BJ (cell line): Measurements from ENCODE around the gene TBXAS1. TPM values are rescaled to one million over a fixed set of nuclear protein-coding genes. Genes with fewer than 3 reads are reported as not detected.

Experiments
- CTCF ChIA-PET: fragments of 350-600 bp; formaldehyde crosslinking; extraction: SDS; loops from one replicate; lab custom pipeline; 2021; ENCODE audit warnings: antibody characterized with exemption, inconsistent platforms; lab: Yijun Ruan, JAX
- POLR2A ChIA-PET: fragments of 300-600 bp; sonication (Branson Sonifier 250); formaldehyde crosslinking; extraction: SDS; loops from one replicate; lab custom pipeline; 2021; ENCODE audit warnings: antibody characterized with exemption; lab: Charles Lee
- DNase-seq: peaks from one replicate; pipeline ENCODE4 v3.0.0-alpha.2; 2011; ENCODE audit warnings: low read depth
- H3K27me3 ChIP-seq: 2 replicates; pipeline ENCODE4 v1.6.0; 2011; ENCODE audit warnings: low read length; ENCODE audit not compliant: control insufficient read depth, insufficient read depth
- H3K36me3 ChIP-seq: 2 replicates; pipeline ENCODE4 v1.5.1; 2011; ENCODE audit warnings: low read length; ENCODE audit not compliant: control insufficient read depth, insufficient read depth
- H3K4me3 ChIP-seq: 2 replicates; pipeline ENCODE4 v1.5.1; 2011; ENCODE audit warnings: low read depth, mild to moderate bottlenecking, control low read depth, low read length
- polyA plus RNA-seq: library from polyadenylated mRNA; depleted of rRNA; stranded (reverse); fragments of >200 nt; gene quantifications from 2 replicates; pipeline ENCODE4 v1.2.3, GENCODE V29; 2011
- TF ChIP-seq, protein P1 (sequence below): IDR thresholded peaks from 2 replicates; pipeline ENCODE4 v1.5.1; 2011; ENCODE audit warnings: low read depth, mild to moderate bottlenecking, control low read depth, inconsistent platforms, low read length, moderate library complexity; ENCODE audit not compliant: insufficient read depth

Gene TBXAS1
- polyA plus RNA-seq, 1 experiment = 0.16 TPM

GRCh38 chr7:139797607-139798006, 31.5 kb upstream of the TBXAS1 start:
- Histone ChIP-seq H3K27me3 (no peaks in the 10 kb centered on the region; the same call in 1 of the 2 replicates), H3K36me3 (no peaks in the 10 kb centered on the region), H3K4me3 (no peak overlapping the region)
- TF ChIP-seq, protein P1, sequence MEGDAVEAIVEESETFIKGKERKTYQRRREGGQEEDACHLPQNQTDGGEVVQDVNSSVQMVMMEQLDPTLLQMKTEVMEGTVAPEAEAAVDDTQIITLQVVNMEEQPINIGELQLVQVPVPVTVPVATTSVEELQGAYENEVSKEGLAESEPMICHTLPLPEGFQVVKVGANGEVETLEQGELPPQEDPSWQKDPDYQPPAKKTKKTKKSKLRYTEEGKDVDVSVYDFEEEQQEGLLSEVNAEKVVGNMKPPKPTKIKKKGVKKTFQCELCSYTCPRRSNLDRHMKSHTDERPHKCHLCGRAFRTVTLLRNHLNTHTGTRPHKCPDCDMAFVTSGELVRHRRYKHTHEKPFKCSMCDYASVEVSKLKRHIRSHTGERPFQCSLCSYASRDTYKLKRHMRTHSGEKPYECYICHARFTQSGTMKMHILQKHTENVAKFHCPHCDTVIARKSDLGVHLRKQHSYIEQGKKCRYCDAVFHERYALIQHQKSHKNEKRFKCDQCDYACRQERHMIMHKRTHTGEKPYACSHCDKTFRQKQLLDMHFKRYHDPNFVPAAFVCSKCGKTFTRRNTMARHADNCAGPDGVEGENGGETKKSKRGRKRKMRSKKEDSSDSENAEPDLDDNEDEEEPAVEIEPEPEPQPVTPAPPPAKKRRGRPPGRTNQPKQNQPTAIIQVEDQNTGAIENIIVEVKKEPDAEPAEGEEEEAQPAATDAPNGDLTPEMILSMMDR = no peak
- ChIA-PET POLR2A (no interaction called here), CTCF (no interaction called here)
- no peak for DNase-seq

DNA sequence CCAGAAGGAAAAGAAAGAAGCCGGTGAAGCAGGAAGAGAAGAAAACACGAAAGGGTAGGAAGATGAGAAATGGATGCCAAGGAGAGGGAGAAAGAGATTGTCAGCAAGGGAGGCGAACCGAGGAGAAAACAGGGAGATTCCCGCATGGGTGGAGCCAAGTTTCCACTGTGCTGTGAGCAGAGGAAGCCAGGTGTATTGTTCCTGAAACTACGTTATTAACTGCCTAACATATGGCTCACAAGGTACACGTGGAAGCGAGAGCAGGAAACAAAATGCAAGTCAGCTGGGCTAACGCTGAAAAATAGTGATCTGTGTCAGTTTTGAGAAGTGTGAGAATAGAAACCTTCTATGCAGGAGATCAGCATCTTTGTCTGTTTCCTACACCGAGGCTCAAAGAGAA, 30.8 kb upstream of the TBXAS1 start:
- H3K4me3 ChIP-seq = no peak overlapping the region
- CTCF ChIA-PET = no interaction called here
- POLR2A ChIA-PET = no interaction called here
- no peak for DNase-seq
- no peaks in the 10 kb centered on the region; the same call in 1 of the 2 replicates for H3K27me3 ChIP-seq
- no peaks in the 10 kb centered on the region for H3K36me3 ChIP-seq
- TF ChIP-seq, protein P1 = no peak

DNA sequence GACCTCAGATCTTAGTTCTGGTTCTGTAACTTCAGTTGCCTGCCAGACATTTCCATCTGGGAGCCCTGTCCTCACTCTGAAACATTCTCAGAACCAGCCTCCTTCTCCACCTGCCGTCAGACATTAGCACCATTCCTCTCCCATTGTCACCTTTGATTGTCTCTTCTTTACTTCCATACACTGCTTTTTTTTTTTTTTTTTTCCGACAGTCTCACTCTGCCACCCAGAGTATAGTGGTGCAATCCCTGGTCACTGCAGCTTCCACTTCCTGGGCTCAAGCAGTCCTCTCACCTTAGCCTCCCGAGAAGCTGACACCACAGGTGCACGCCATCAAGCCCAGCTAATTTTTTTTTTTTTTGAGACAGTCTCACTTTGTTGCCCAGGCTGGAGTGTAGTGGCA, 30.2 kb upstream of the TBXAS1 start:
- TF ChIP-seq, protein P1 = no peak
- Histone ChIP-seq H3K4me3 (no peak overlapping the region), H3K36me3 (no peaks in the 10 kb centered on the region), H3K27me3 (no peaks in the 10 kb centered on the region; the same call in 1 of the 2 replicates)
- DNase-seq = no peak
- ChIA-PET POLR2A (no interaction called here), CTCF (interaction anchor here (2.8 kb wide), 1 partner anchor 153 kb away, joined by 8 read pairs; no protein-coding TSS in a partner anchor)

DNA sequence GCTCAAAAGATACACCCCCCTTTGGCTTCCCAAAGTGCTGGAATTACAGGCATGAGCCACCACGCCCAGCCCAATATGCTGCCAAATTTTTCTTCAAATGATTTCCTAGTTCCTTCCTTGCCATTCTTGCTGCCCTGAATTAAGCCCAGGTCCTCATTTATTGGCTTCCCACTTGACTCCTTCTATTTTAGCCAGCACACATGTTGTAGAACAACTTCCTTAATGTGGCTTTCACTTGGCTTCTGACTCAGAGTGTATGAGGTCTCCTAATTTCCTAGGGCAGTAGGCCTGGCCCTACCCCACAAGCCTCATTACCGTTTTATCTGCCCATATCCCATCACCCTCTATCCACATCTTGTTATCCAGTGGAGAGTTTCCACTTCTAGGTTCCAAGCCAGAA, 29.5 kb upstream of the TBXAS1 start:
- no peak for DNase-seq
- Histone ChIP-seq H3K27me3 (no peaks in the 10 kb centered on the region; the same call in 1 of the 2 replicates), H3K36me3 (no peaks in the 10 kb centered on the region), H3K4me3 (no peak overlapping the region)
- TF ChIP-seq, protein P1 = no peak
- CTCF ChIA-PET = interaction anchor here (0.8 to 2.8 kb wide), 2 partner anchors 11 to 154 kb away, joined by 3 to 8 read pairs; no protein-coding TSS in a partner anchor
- POLR2A ChIA-PET = no interaction called here

DNA sequence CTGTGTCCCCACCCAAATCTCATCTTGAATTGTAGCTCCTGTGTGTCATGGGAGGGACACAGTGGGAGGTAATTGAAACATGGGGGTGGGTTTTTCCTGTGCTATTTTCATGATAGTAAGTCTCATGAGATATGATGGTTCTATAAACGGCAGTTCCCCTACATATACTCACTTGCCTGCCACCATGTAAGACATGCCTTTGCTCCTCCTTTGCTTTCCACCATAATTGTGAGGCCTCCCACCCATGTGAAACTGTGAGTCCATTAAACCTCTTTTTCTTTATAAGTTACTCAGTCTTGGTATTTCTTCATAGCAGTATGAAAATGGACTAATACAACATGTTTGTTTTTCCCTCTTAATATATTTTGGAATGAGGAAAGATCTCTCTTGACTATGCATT, 24.5 kb upstream of the TBXAS1 start:
- ChIA-PET CTCF (interaction anchor here (0.6 kb wide), 1 partner anchor 39 kb away, joined by 3 read pairs; no protein-coding TSS in a partner anchor), POLR2A (no interaction called here)
- Histone ChIP-seq H3K4me3 (no peak overlapping the region), H3K36me3 (no peaks in the 10 kb centered on the region), H3K27me3 (peaks cover 1% of the 10 kb centered on the region; the same call in 1 of the 2 replicates)
- DNase-seq = no peak
- TF ChIP-seq, protein P1 = no peak
